H1 (cell line): ENCODE data around the gene RNF152. TPM values are rescaled to one million over a fixed set of nuclear protein-coding genes. Genes with fewer than 3 reads are reported as not detected.

Source experiments
- ASH2L ChIP-seq: fragments of 200-600, 300-600 bp; sonication (generic); IDR thresholded peaks from one replicate; pipeline ENCODE4 v1.7.1; 2017; ENCODE audit warnings: low read length
- CHD7 ChIP-seq: fragments of 300-600 bp; sonication (generic); IDR thresholded peaks from 2 replicates; pipeline ENCODE4 v1.7.1; 2012; ENCODE audit warnings: low read length, moderate library complexity, mild to moderate bottlenecking, inconsistent platforms; ENCODE audit not compliant: insufficient replicate concordance
- EGR1 ChIP-seq: IDR thresholded peaks from 2 replicates; pipeline ENCODE4 v1.6.1; 2011; ENCODE audit warnings: low read depth, low read length, borderline replicate concordance
- HDAC2 ChIP-seq, 2 experiments: fragments of 300-600 bp in 1 of 2; sonication (generic) in 1 of 2; IDR thresholded peaks; 2 replicates each; pipeline ENCODE4 v1.6.1; 2011 to 2012; ENCODE audit warnings: low read depth in 2 of 2, low read length in 2 of 2, mild to moderate bottlenecking in 2 of 2, moderate library complexity in 2 of 2, borderline replicate concordance in 1 of 2, inconsistent platforms in 1 of 2
- HDAC6 ChIP-seq: IDR thresholded peaks from one replicate; pipeline ENCODE4 v1.7.1; 2012; ENCODE audit warnings: low read depth, mild to moderate bottlenecking, inconsistent platforms, low read length, moderate library complexity
- MAFK ChIP-seq: IDR thresholded peaks from 2 replicates; pipeline ENCODE4 v1.6.1; 2012; ENCODE audit warnings: low read depth, mild to moderate bottlenecking, improper control_type of control experiment, low read length
- NANOG ChIP-seq: IDR thresholded peaks from 2 replicates; pipeline ENCODE4 v1.6.1; 2011; ENCODE audit warnings: low read length, low read depth, mild to moderate bottlenecking, inconsistent platforms; ENCODE audit not compliant: insufficient read depth, poor library complexity, severe bottlenecking
- polyA plus RNA-seq, 7 experiments: library from polyadenylated mRNA; depleted of rRNA in 3 of 7; stranded (reverse) in 5 of 7; unstranded in 2 of 7; fragments of >200 nt in 5 of 7; fragments of 200-250 nt in 2 of 7; gene quantifications; 1 replicate in 5 of 7; 2 replicates in 1 of 7; 4 replicates in 1 of 7; pipeline versions ENCODE4 v1.2.1 to v1.2.3, GENCODE V29; 2011 to 2013; ENCODE audit warnings: missing spikeins in 2 of 7, mixed read lengths in 2 of 7
- total RNA-seq: library from RNA; stranded (reverse); fragmentation: NEBNext Ultra II Directional; extraction: Animal tissue kit (Norgen Biotek cat#: 25700); gene quantifications from 2 replicates; pipeline ENCODE4 v1.2.1, GENCODE V29; 2021
- TF ChIP-seq, protein P1 (sequence below): IDR thresholded peaks from 2 replicates; pipeline ENCODE4 v1.6.1; 2011; ENCODE audit warnings: low read depth, mild to moderate bottlenecking, low read length; ENCODE audit not compliant: insufficient read depth

RNF152 gene
- total and polyA plus RNA-seq, 2 of the 8 experiments (the other 6 are each of a cell fraction or from before 2014, with no cell fraction given) = 1.1 to 2.7 TPM

DNA sequence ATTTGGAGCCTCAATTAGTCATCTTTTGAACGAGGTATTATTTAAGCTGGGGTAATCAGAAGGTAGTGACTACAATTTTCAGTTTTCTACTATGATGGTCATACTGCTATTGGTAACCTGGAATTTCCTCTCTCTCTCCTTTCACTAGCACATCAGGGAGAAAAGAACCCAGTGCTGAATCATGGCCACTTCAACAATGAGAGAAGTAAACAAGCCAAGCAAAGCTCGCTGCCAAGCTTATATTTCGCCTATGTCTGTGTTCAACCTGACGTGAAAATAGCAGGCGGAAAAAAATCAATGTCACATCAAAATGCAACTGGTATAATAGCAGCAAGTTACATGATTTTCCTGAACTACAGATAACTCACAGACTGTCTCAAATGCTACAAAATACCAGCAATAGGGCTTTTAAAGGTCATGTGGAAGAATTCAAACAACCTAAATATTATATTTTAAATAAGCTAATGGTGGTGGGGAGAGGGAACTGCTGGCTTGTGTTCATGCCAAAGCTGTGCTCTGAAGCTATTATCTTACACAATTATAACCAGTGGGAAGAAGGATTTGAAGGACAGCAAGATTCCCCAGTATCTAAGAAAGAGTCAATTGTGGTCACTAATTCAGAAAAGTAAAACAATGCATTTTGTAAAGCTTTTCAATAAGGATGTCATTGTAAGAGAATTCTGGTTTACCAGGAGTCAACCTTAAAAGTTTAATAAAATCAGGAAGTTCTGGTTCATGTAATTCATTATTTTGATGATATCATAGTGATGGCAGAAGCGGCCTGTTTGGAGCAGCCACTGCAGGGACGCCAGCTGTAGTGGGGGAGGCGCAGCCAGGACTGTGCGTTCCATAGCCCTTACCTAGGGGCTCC, 38.0 kb downstream of the RNF152 start (continued):
- no peak for TF ChIP-seq CHD7
- TF ChIP-seq MAFK = no peak
- TF ChIP-seq NANOG = no peak
- no peak for TF ChIP-seq HDAC6
- no peak for TF ChIP-seq ASH2L
- TF ChIP-seq HDAC2 (IDR thresholded peaks at IDR 0.05; ENCODE audit: borderline replicate concordance in 1 of 2, low read depth in 2 of 2, low read length in 2 of 2) = no peak
- TF ChIP-seq, protein P1, sequence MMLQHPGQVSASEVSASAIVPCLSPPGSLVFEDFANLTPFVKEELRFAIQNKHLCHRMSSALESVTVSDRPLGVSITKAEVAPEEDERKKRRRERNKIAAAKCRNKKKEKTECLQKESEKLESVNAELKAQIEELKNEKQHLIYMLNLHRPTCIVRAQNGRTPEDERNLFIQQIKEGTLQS = no peak
- no peak for TF ChIP-seq EGR1
